SK-N-MC (cell line): ENCODE measurements around the gene SUCLG2.

ENCODE experiments used
- DNase-seq: peaks from one replicate; pipeline ENCODE4 v3.0.0-alpha.2; 2011; ENCODE audit warnings: low read depth, low spot score
- H3K27ac ChIP-seq: fragments of 200-600 bp; sonication (generic); 2 replicates; pipeline ENCODE4 v1.5.1; 2016; ENCODE audit warnings: mixed run types
- H3K36me3 ChIP-seq: fragments of 200-600 bp; sonication (generic); 2 replicates; pipeline ENCODE4 v1.6.1; 2017; ENCODE audit warnings: antibody characterized with exemption, low read length, mixed read lengths; ENCODE audit not compliant: insufficient read depth
- H3K4me3 ChIP-seq: fragments of 200-600 bp; sonication (generic); 2 replicates; pipeline ENCODE4 v1.5.1; 2016
- H3K9ac ChIP-seq: fragments of 200-600 bp; sonication (generic); 2 replicates; pipeline ENCODE4 v1.8.0; 2017; ENCODE audit warnings: mixed run types, mixed read lengths; ENCODE audit not compliant: insufficient read length
- H3K9me3 ChIP-seq: fragments of 200-600 bp; sonication (generic); 2 replicates; pipeline ENCODE4 v1.6.1; 2017; ENCODE audit warnings: low read depth, mild to moderate bottlenecking, antibody characterized with exemption, low read length, moderate library complexity, mixed read lengths
- EZH2 ChIP-seq: fragments of 200-600 bp; sonication (generic); IDR thresholded peaks from one replicate; pipeline ENCODE4 v1.6.1; 2017; ENCODE audit warnings: antibody characterized with exemption
- FOXP2 ChIP-seq: optimal IDR thresholded peaks from 2 replicates; pipeline ENCODE3; 2011; ENCODE audit warnings: mild to moderate bottlenecking, moderate library complexity; ENCODE audit not compliant: insufficient read depth; ENCODE audit errors: extremely low read length, control extremely low read depth
- POLR2AphosphoS5 ChIP-seq: IDR thresholded peaks from 2 replicates; pipeline ENCODE4 v1.6.1; 2012; ENCODE audit warnings: mild to moderate bottlenecking, low read depth, low read length, borderline replicate concordance

SUCLG2 gene

GRCh38 chr3:67376416-67376815 lies 278.0 kb downstream of the SUCLG2 start:
- Histone ChIP-seq H3K9ac (no peak overlapping the region), H3K36me3 (no peaks in the 10 kb centered on the region), H3K9me3 (no peaks in the 10 kb centered on the region), H3K4me3 (no peak overlapping the region), H3K27ac (no peak overlapping the region)
- no peak for DNase-seq
- TF ChIP-seq EZH2 (no peak), FOXP2 (no peak), POLR2AphosphoS5 (no peak)

GRCh38 chr3:67375976-67376375 lies 278.4 kb downstream of the SUCLG2 start:
- Histone ChIP-seq H3K27ac (no peak overlapping the region), H3K9me3 (no peaks in the 10 kb centered on the region), H3K9ac (no peak overlapping the region), H3K4me3 (no peak overlapping the region), H3K36me3 (no peaks in the 10 kb centered on the region)
- no peak for DNase-seq
- no peak for TF ChIP-seq POLR2AphosphoS5
- TF ChIP-seq FOXP2, result no peak
- TF ChIP-seq EZH2, result no peak

GRCh38 chr3:67362686-67363085 lies 291.7 kb downstream of the SUCLG2 start:
- TF ChIP-seq FOXP2, result no peak
- no peak for TF ChIP-seq POLR2AphosphoS5
- no peak for TF ChIP-seq EZH2
- H3K36me3 ChIP-seq, result no peaks in the 10 kb centered on the region
- H3K27ac ChIP-seq, result no peak overlapping the region
- DNase-seq, result no peak
- H3K4me3 ChIP-seq, result no peak overlapping the region
- no peaks in the 10 kb centered on the region for H3K9me3 ChIP-seq
- H3K9ac ChIP-seq, result no peak overlapping the region

GRCh38 chr3:67361770-67362169 lies 292.6 kb downstream of the SUCLG2 start:
- no peak overlapping the region for H3K27ac ChIP-seq
- H3K36me3 ChIP-seq, result no peaks in the 10 kb centered on the region
- H3K9me3 ChIP-seq, result no peaks in the 10 kb centered on the region
- H3K9ac ChIP-seq, result no peak overlapping the region
- no peak for DNase-seq
- TF ChIP-seq EZH2, result no peak
- TF ChIP-seq POLR2AphosphoS5, result no peak
- no peak for TF ChIP-seq FOXP2
- H3K4me3 ChIP-seq, result no peak overlapping the region

GRCh38 chr3:67361323-67361722 lies 293.1 kb downstream of the SUCLG2 start:
- H3K4me3 ChIP-seq, result no peak overlapping the region
- no peak overlapping the region for H3K27ac ChIP-seq
- TF ChIP-seq FOXP2 (no peak), POLR2AphosphoS5 (no peak), EZH2 (no peak)
- DNase-seq, result no peak
- H3K36me3 ChIP-seq, result no peaks in the 10 kb centered on the region
- H3K9me3 ChIP-seq, result no peaks in the 10 kb centered on the region
- H3K9ac ChIP-seq, result no peak overlapping the region

- no peak overlapping the region for H3K4me3 ChIP-seq
- H3K27ac ChIP-seq, result no peak overlapping the region
- DNase-seq, result no peak
- no peaks in the 10 kb centered on the region for H3K36me3 ChIP-seq
- no peaks in the 10 kb centered on the region for H3K9me3 ChIP-seq
- no peak overlapping the region for H3K9ac ChIP-seq
- TF ChIP-seq POLR2AphosphoS5 (no peak), EZH2 (no peak), FOXP2 (no peak)
These were observed 296.6 kb downstream of the SUCLG2 start for GRCh38 chr3:67357610-67358458.

- no peak for DNase-seq
- TF ChIP-seq FOXP2 (no peak), POLR2AphosphoS5 (no peak), EZH2 (no peak)
These were observed 304.7 kb downstream of the SUCLG2 start for GRCh38 chr3:67349551-67350174.

GRCh38 chr3:67346081-67346480 lies 308.3 kb downstream of the SUCLG2 start:
- H3K27ac ChIP-seq, result no peak overlapping the region
- no peak for DNase-seq
- H3K9ac ChIP-seq, result no peak overlapping the region
- no peak overlapping the region for H3K4me3 ChIP-seq
- H3K9me3 ChIP-seq, result no peaks in the 10 kb centered on the region
- TF ChIP-seq EZH2 (no peak), POLR2AphosphoS5 (no peak), FOXP2 (no peak)
- H3K36me3 ChIP-seq, result no peaks in the 10 kb centered on the region

More at GRCh38 chr3:67349551-67350174, 304.7 kb downstream of the SUCLG2 start:
- Histone ChIP-seq H3K4me3 (no peak overlapping the region), H3K36me3 (no peaks in the 10 kb centered on the region), H3K9me3 (no peaks in the 10 kb centered on the region), H3K27ac (no peak overlapping the region), H3K9ac (no peak overlapping the region)
